GM19372 (cell line): ENCODE measurements around the gene COX7B.
A peak's percentile ranks its signal among the peaks of the same experiment; 100 is the strongest.
"Not testable (repeated sequence)": the region's sequence is repeated elsewhere in the genome, so short reads cannot be mapped to it uniquely, and the experiment has no call there.

Source experiments
- ATAC-seq: cut with Tn5 transposase; IDR thresholded peaks from one replicate; pipeline ENCODE4 v1.9.1; 2021; ENCODE audit warnings: mild to moderate bottlenecking, low read depth, moderate library complexity; ENCODE audit not compliant: unreplicated experiment

COX7B gene, protein sequence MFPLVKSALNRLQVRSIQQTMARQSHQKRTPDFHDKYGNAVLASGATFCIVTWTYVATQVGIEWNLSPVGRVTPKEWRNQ

DNA sequence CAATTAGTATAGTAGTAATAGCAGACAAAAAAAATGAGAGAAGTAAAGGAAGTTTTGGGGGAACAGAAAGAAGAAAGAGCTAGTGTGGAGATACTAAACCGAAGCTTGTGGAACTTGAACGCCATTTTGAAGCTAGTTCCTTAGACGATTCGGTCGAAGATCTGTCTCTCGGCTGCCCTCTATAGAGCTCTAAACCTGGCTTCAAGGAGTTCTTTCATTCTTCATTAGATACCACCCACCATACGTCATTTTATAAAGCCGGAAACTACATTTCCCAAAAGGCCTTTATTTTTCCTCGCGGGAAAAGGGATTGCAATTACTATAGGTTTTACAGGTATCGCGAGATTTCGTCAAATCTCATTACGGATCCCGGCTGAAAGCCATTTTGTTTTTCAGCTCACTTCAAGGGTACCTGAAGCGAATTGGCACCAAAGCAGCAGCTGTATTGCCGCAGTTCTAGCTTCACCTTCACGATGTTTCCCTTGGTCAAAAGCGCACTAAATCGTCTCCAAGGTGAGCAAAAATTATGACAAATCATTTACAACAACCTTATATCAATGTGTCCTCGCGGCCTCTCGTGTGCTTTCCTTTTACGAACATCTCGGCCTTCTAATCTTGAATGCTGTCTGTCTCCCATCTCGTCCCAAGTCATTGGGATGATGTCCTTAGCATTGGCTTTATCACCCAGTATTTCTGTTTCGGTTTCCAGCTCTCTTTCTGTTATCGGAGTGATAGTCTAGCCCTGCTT is at the start of gene COX7B:
Gene COX7B, plus strand, starts transcription at position 388 of the 748 bp plus-strand sequence. Its CDS starts 86 bp downstream, at position 474.
- peak; percentile 53 for ATAC-seq

DNA sequence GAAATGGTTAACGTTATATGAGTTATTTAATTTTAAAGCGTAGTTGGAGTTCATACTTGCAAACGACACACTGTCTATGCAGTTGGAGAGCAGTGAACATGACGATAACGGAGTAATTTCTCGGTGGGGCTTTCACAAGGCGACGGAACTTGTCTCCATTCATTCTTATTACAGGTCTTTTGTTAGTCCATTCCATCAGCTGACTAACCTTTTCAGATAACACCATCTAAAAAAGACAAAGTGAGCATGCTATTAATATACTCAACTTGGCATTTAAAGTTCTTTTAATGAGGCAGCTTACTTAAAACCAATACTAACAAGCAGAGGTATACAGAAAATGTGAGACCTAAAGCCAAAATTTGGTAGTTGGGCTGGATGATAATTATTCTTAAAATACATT is 23.9 kb upstream of the COX7B start:
- no peak for ATAC-seq

DNA sequence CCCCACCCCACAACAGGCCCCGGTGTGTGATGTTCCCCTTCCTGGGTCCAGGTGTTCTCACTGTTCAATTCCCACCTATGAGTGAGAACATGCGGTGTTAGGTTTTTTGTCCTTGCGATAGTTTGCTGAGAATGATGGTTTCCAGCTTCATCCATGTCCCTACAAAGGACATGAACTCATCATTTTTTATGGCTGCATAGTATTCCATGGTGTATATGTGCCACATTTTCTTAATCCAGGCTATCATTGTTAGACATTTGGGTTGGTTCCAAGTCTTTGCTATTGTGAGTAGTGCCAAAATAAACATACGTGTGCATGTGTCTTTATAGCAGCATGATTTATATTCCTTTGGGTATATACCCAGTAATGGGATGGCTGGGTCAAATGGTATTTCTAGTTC is 17.9 kb upstream of the COX7B start:
- ATAC-seq: not testable (repeated sequence)

DNA sequence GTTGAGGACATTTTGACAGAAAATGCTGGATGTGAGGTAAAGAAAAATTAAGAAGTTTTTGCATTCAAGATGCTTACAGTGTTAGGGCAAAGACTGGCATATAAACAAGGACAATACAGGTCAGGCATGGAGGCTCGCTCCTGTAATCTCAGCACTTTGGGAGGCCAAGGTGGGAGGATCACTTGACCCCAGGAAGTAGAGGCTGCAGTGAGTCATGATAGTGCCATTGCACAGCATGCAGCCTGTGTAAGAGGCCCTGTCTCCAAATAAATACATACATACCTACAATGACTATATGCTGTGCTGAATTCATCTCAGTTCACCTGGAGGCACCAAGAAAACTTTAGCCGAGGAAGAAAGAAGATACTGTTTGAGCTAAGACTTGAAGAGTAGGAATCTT is 6.4 kb upstream of the COX7B start:
- no peak for ATAC-seq

DNA sequence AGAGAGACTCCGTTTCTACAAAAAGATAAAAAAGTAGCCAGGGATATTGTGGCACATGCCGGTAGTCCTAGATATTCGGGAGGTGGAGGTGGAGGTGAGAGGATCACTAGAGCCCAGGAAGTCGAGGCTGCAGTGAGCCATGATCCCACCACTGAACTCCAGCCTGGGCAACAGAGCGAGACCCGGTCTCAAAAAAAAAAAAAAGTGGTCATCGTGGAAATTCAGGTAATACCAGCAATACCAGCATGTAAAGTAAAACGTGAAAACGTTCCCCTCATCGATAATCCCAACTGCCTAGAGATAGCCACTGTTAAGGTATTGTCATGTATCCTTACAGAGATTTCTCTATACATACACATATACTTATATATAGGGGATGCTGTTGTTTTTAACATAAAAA is 5.6 kb upstream of the COX7B start:
- no peak for ATAC-seq

DNA sequence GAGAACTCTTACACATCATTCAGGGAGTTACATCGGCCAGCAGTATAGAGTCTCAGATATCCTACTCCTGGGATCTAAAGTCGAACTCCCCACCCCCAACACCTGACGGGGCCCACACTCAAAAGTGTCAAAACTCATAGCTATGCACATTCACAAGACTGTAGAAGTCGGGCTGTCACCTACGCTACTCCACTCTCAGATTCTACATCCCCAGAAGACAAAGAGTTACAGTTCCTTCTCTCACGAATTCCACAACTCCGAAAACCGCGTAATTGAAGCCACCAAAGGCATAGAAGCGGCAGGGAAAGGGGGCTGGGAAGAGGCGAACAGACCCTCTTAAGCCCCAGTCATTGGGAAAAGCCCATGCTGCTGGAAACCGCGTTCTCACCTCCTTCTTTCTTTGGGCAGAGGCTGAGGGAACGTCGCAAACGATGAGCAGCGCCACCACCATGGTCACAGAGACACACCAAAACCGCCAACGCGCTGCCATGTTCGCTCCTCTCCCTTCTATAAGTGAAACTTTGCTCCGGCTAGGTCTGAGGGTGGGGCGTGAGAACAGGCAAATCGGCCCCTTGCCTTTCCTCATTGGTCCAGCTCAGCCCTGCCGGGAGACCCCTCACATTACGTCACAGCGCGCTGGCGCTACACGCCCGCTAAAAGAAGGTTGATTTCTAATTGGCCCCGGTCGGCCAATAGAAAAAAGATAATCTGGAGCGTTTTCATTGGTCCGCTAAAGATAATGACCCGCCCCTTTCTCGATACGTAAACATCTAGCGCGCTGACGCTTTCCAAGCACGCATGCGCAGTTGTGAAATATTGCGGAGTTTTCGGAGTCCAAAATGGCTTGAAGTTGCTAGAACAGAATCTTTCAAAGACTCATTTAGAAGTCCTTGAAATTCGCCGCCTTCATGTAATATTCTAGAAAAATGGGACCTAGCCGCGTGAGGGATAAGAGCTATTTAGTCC is 4.1 kb upstream of the COX7B start, which contains the start of gene MAGT1:
Gene MAGT1, minus strand, starts transcription at position 515 of the 966 bp plus-strand sequence. Its CDS starts 25 bp downstream, at position 490.
- peak; percentile 91 for ATAC-seq

DNA sequence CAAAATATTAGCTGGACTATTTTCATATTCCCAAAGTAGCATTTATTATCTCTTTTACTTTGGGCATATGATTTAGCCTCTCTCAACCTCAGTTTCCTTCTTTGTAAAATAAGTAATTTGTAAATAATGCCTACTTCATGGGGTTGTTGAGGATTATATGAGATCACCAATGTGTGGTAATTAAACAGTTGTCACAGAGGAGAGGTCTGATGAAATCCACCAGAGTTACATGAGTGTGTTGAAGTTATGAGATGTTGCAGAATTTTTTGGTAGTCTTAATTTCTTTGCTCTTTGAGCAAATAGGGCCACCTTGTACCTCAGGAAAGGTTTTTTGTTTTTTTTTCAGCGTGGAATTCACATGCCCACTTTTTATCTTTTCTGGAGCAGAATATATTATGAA is 1.4 kb downstream of the COX7B start:
- no peak for ATAC-seq

DNA sequence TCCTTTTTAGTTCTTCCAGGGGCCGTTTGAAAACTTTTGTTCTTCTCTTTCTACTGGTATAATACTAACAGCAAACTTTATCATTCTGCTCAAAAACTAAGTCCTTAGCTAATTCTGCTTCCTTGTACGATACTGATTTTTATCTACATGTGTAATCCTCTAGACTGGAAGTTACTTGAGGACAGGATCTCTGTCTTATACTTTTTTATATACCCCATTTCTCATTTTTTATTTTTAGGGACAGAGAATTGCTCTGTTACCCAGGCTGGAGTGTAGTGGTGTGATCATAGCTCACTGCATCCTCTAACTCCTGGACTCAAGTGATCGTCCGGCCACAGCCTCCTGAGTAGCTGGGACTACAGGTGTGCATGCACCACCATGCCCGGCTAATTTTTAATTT is 2.2 kb downstream of the COX7B start:
- ATAC-seq: no peak

DNA sequence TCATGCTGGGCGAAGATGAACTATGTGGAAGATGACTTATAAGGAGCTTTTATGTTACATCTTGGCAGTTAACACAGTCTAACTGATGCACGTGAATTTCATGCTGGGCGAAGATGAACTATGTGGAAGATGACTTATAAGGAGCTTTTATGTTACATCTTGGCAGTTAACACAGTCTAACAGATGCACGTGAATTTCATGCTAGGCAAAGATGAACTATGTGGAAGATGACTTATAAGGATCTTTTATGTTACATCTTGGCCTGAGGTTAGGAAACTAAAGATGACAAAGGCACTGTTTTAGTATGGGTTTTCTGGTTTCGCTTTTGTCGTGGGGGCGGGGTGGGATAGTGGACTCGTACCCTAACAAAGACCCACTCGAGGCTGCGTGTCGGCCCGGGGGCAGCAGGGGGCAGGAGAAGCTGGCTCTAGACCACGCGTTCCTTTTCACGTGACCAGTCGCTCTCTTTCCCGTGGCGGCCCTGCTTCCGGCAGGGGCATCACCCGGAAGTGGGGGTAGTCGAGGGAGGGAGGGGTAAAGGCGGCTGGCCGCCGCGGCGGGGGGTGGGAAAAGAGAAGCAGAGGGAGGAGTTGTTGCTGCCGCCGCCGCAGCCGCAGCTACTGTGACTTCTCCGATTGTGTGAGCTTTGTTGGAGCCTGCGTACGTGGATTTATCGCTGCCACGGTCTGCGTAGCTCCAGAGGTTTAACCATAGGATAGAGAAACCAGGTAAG is 11.0 kb downstream of the COX7B start, which contains the start of gene ATP7A:
Gene ATP7A, plus strand, starts transcription at position 586 of the 733 bp plus-strand sequence. CDS start 60,949 bp downstream, outside the sequence.
- ATAC-seq: peak; percentile 97

DNA sequence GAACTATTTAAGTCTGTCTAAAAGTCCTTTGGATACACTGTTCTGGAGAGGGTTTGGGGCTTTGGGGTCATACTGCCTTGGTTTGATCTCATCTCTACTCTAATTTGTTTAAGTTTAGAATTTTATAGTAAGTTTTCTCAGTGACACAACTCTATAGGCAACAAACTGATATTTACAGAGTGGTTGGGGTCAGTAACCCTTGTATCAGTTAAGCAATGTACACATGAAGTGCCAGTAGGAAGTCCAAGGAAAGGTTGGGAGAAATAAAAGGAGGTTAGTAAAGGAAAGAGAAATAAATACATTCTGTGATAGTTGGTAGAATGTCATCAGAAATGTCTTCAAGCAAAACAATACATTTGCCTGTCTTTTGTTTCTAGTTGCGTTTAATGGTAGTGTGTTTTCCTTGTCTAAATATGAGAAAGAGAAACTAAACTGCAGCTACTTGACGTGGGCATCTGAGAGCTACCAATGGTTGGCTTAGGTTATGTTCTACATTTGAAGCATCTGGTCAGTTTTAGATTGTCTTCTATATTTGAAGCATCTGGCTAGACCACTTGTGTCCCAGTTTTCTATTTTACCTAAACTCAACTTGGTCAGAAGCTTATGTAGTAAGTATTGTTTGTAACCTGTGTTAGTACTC is 18.1 kb downstream of the COX7B start:
- no peak for ATAC-seq

DNA sequence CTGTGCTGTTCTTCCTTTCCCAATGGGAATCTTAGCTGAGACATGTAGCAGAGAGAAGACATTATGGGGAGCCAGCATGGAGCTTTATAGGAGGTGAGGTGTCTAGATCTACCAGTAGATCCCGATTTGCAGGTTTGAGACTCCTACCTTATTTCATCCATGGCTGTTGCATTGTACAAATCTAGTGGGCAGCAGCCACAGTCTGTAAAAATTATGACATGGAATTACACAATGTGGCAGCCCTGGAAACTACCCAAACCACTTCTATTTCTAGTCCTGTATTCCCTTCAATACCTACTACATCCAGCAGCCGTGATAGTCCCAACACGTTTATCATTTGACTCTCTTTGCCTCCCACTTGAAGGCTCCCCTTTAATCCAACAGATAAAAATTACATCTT is 19.3 kb downstream of the COX7B start:
- ATAC-seq: no peak

DNA sequence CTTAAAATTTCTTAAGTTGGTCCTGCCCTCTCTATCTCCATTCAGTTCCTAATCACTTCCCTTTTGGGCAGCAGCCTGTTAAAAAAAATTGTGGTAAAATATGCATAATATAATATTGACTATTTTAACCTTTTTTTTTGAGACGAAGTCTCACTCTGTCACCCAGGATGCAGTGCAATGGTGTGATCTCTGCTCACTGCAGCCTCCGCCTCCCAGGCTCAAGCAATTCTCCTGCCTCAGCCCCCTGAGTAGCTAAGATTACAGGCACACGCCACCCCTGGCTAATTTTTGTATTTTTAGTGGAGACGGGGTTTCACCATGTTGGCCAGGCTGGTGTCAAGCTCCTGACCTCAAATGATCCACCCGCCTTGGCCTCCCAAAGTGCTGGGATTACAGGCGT is 20.1 kb downstream of the COX7B start:
- not testable (repeated sequence) for ATAC-seq

DNA sequence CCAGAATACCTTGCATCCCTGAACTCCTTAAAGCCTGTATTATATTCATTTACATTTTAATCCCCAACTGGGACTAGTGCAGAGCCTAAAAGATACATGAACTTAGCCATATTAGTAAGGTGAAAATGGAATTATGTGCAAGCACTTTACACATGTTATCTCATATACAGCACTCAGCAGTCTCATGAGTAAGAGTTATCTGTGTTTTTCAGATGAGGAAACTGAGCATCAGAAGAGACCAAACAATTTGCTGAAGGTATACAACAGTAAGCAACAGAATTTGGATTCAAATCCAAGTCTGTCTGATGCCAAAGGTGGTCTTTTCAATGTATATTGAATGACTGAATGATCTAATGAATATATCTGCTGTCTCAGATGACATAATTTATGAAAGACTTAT is 23.5 kb downstream of the COX7B start:
- no peak for ATAC-seq

DNA sequence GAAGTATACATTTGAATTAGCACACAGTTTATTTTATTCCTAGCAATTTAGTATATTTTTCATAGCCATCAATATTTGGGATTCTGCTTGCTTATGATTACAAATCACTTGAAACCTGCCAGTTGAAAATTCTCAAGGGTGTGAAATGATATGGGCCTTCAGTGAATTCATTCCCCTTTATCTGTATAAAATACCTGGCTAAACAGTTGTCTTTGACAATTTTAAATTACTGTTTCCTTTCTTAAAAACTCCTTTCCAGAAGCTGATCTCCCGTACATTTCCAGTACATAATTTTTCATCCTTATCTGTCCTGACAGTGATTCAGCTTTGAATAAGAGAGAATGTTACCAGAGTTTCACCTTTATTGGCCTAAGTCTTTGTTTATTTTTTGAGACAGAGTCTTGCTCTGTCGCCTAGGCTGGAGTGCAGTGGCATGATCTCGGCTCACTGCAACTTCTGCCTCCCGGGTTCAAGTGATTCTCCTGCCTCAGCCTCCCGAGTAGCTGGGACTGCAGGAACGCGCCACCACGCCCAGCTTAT is 25.1 kb downstream of the COX7B start:
- no peak for ATAC-seq

DNA sequence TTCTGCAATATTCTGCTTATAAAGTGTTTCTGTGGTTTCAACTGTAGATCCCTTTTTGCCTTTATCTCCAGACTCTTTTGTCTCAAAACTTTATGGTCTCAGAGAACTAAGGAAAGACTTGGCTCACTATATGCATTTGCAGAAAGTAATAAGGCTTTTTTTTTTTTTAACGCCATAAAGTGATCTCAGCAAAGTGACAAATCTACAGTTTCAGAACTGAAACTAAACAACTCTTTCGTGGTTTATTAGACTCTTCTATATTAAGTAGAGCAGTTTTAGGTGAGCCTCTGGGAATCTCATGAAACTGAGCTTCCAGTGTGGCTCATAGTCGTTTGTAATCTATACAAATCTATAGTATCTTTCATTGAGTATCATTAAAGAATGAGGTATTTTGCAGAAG is 26.5 kb downstream of the COX7B start:
- no peak for ATAC-seq

DNA sequence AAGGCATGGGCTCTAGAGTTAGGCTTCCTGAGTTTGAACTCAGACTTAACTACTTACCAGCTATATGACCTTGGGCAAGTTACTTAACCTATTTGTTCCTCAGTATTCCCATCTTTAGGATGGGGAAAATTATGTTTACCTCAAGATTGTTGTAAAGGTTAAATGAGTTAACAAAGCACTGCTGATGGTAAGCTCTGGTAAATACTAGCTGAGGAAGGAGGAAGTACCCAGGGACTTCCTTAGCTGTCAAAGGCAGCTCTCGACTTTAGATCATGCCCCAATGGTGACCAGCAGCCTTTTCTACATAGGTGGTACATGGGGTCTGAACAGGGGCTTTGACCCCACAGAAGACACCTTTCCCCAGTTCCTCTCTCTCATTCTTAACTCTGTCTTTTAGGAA is 31.3 kb downstream of the COX7B start:
- no peak for ATAC-seq

DNA sequence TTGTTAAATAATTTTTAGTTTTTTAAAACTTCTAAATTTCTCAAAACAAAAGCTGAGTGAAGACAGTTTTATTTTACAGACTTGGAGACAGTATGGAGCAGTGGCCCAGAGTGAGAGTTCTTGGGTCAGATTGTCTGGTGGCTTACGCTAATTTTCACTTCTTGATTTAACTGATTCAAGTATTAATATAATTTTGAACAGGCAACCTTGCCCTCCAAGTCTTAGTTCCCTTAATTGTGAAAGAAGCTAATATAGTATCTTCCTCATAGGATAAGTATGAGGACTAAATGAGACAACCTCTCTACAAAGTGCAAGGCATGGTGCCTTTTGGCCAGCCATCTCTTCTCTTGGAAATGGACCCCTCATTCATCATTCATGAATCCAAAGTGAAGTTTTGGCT is 36.6 kb downstream of the COX7B start:
- no peak for ATAC-seq

DNA sequence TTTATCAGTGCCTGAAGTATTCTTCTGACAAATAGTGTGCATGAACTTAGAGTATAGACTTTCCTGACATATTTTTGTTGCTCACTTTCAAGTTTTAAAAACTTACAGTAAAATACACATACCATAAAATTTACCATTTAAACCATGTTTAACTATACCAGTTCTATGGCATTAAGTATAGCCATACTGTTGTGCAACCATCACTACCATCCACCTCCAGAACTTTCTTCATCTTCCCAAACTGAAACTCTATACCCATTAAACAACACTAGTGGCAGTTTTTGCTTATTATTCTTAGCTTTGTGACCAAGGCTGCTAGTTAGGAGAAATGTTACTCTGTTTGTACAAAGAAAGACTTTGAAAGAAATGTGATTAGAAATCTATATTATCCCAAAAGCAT is 37.0 kb downstream of the COX7B start:
- ATAC-seq: no peak

DNA sequence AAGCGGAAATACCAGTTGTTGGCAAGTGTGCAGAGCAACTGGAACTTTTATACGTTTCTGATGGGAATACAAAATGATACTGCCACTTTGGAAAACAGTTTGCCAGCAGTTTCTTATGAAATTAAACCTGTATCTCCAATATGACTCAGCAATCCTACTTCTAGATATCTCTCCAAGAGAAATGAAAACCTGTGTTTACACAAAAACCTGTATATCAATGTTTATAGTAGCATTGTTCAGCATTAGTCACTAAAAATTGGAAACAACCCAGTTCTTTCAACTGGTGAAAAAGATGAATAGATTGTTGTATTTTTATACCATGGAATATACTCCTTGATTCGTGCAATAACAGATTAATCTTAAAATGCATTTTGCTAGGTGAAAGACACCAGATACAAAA is 38.0 kb downstream of the COX7B start:
- ATAC-seq: no peak
